Measurements from ENCODE around the gene FYN. TPM values are rescaled to one million over a fixed set of nuclear protein-coding genes. Genes with fewer than 3 reads are reported as not detected.

The FYN gene
- total RNA-seq, 2 experiments from 2014 or later: 236 to 244 TPM

- H3K36me3 Mint-ChIP-seq (ENCODE audit: low read depth): peaks cover 26% of the 10 kb centered on the region
- H3K27ac Mint-ChIP-seq: no peak overlapping the region
- H3K4me1 Mint-ChIP-seq (ENCODE audit: low read depth): peaks cover 30% of the 10 kb centered on the region
- H3K9me3 Mint-ChIP-seq: no peaks in the 10 kb centered on the region
- H3K27me3 Mint-ChIP-seq (ENCODE audit: low read depth): no peaks in the 10 kb centered on the region
- CTCF ChIA-PET: interaction anchor here (0.7 to 1.9 kb wide), 2 partner anchors 20 to 23 kb away, joined by 3 to 6 read pairs; no protein-coding TSS in a partner anchor
- intact Hi-C loops (cut with micrococcal nuclease): loop anchor here (1.0 to 10.0 kb wide), 8 partner anchors 8 to 692 kb away; partner anchors contain the start of gene REV3L
- peak overlapping the region; percentile 26 for H3K4me3 Mint-ChIP-seq
- DNase-seq: peak; percentile 61
These were observed 26.5 kb downstream of the FYN start for GRCh38 chr6:111846492-111847409.

GRCh38 chr6:111846066-111846465, 27.2 kb downstream of the FYN start:
- intact Hi-C loops (cut with micrococcal nuclease): loop anchor here (1.0 to 10.0 kb wide), 8 partner anchors 8 to 691 kb away; partner anchors contain the start of gene REV3L
- no peak overlapping the region for H3K4me3 Mint-ChIP-seq
- peaks cover 23% of the 10 kb centered on the region for H3K4me1 Mint-ChIP-seq (ENCODE audit: low read depth)
- H3K9me3 Mint-ChIP-seq: no peaks in the 10 kb centered on the region
- CTCF ChIA-PET: interaction anchor here (0.9 to 1.4 kb wide), 9 partner anchors 19 to 197 kb away, joined by 3 to 5 read pairs (median 3); no protein-coding TSS in a partner anchor
- DNase-seq: no peak
- H3K27ac Mint-ChIP-seq: no peak overlapping the region
- H3K36me3 Mint-ChIP-seq (ENCODE audit: low read depth): peaks cover 29% of the 10 kb centered on the region
- H3K27me3 Mint-ChIP-seq (ENCODE audit: low read depth): no peaks in the 10 kb centered on the region

GRCh38 chr6:111845441-111845871, 27.8 kb downstream of the FYN start:
- Mint-ChIP-seq H3K36me3 (ENCODE audit: low read depth) (peaks cover 32% of the 10 kb centered on the region), H3K9me3 (no peaks in the 10 kb centered on the region), H3K27ac (no peak overlapping the region), H3K4me3 (peak overlapping the region; percentile 2), H3K27me3 (ENCODE audit: low read depth) (no peaks in the 10 kb centered on the region), H3K4me1 (ENCODE audit: low read depth) (peaks cover 17% of the 10 kb centered on the region)
- intact Hi-C loops (cut with micrococcal nuclease): loop anchor here (10.0 kb wide), 2 partner anchors 361 to 691 kb away; partner anchors contain the start of gene REV3L
- CTCF ChIA-PET: interaction anchor here (0.9 to 2.5 kb wide), 12 partner anchors 9 to 198 kb away, joined by 3 to 8 read pairs (median 4); no protein-coding TSS in a partner anchor
- DNase-seq: no peak

- H3K27me3 Mint-ChIP-seq (ENCODE audit: low read depth): no peaks in the 10 kb centered on the region
- no peak for DNase-seq
- peaks cover 17% of the 10 kb centered on the region for H3K4me1 Mint-ChIP-seq (ENCODE audit: low read depth)
- no peaks in the 10 kb centered on the region for H3K9me3 Mint-ChIP-seq
- peaks cover 29% of the 10 kb centered on the region for H3K36me3 Mint-ChIP-seq (ENCODE audit: low read depth)
- H3K4me3 Mint-ChIP-seq: peak overlapping the region; percentile 36
- intact Hi-C loops (cut with micrococcal nuclease): loop anchor here (1.0 to 10.0 kb wide), 4 partner anchors 21 to 690 kb away; partner anchors contain the start of gene REV3L
- no peak overlapping the region for H3K27ac Mint-ChIP-seq
- CTCF ChIA-PET: interaction anchor here (0.8 to 2.5 kb wide), 16 partner anchors 9 to 198 kb away, joined by 3 to 8 read pairs (median 4); no protein-coding TSS in a partner anchor
These were observed 28.3 kb downstream of the FYN start for GRCh38 chr6:111844921-111845320.

GRCh38 chr6:111844376-111844775, 28.9 kb downstream of the FYN start:
- intact Hi-C loops (cut with micrococcal nuclease): loop anchor here (1.0 to 10.0 kb wide), 4 partner anchors 20 to 690 kb away; partner anchors contain the start of gene REV3L
- Mint-ChIP-seq H3K4me1 (ENCODE audit: low read depth) (peaks cover 17% of the 10 kb centered on the region), H3K36me3 (ENCODE audit: low read depth) (peaks cover 27% of the 10 kb centered on the region), H3K9me3 (no peaks in the 10 kb centered on the region), H3K4me3 (peak overlapping the region; percentile 36), H3K27ac (no peak overlapping the region), H3K27me3 (ENCODE audit: low read depth) (no peaks in the 10 kb centered on the region)
- CTCF ChIA-PET: interaction anchor here (0.8 to 2.5 kb wide), 18 partner anchors 9 to 199 kb away, joined by 3 to 11 read pairs (median 4); no protein-coding TSS in a partner anchor
- DNase-seq: no peak

GRCh38 chr6:111843347-111844147, 29.7 kb downstream of the FYN start:
- CTCF ChIA-PET: interaction anchor here (0.8 to 2.5 kb wide), 16 partner anchors 8 to 199 kb away, joined by 3 to 11 read pairs (median 4); no protein-coding TSS in a partner anchor
- Mint-ChIP-seq H3K36me3 (ENCODE audit: low read depth) (peaks cover 24% of the 10 kb centered on the region), H3K4me1 (ENCODE audit: low read depth) (peaks cover 19% of the 10 kb centered on the region), H3K27me3 (ENCODE audit: low read depth) (no peaks in the 10 kb centered on the region), H3K27ac (no peak overlapping the region), H3K4me3 (no peak overlapping the region), H3K9me3 (no peaks in the 10 kb centered on the region)
- peak; percentile 80 for DNase-seq
- intact Hi-C loops (cut with micrococcal nuclease): loop anchor here (1.0 to 10.0 kb wide), 4 partner anchors 19 to 689 kb away; partner anchors contain the start of gene REV3L

- Mint-ChIP-seq H3K27me3 (ENCODE audit: low read depth) (no peaks in the 10 kb centered on the region), H3K4me1 (ENCODE audit: low read depth) (peaks cover 26% of the 10 kb centered on the region), H3K4me3 (no peak overlapping the region), H3K9me3 (no peaks in the 10 kb centered on the region), H3K27ac (no peak overlapping the region), H3K36me3 (ENCODE audit: low read depth) (peaks cover 28% of the 10 kb centered on the region)
- CTCF ChIA-PET: interaction anchor here (1.8 to 2.1 kb wide), 2 partner anchors 16 to 83 kb away, joined by 6 to 11 read pairs; no protein-coding TSS in a partner anchor
- no peak for DNase-seq
- intact Hi-C loops (cut with micrococcal nuclease): loop anchor here (10.0 kb wide), 2 partner anchors 358 to 688 kb away; partner anchors contain the start of gene REV3L
These were observed 30.4 kb downstream of the FYN start for GRCh38 chr6:111842891-111843290.

GRCh38 chr6:111842271-111842822, 30.9 kb downstream of the FYN start:
- Mint-ChIP-seq H3K27ac (no peak overlapping the region), H3K4me3 (no peak overlapping the region), H3K4me1 (ENCODE audit: low read depth) (peaks cover 31% of the 10 kb centered on the region), H3K27me3 (ENCODE audit: low read depth) (no peaks in the 10 kb centered on the region), H3K36me3 (ENCODE audit: low read depth) (peaks cover 28% of the 10 kb centered on the region), H3K9me3 (no peaks in the 10 kb centered on the region)
- intact Hi-C loops (cut with micrococcal nuclease): loop anchor here (10.0 kb wide), 2 partner anchors 358 to 688 kb away; partner anchors contain the start of gene REV3L
- DNase-seq: no peak
- CTCF ChIA-PET: interaction anchor here (0.7 to 2.1 kb wide), 2 partner anchors 61 to 82 kb away, joined by 3 to 11 read pairs; no protein-coding TSS in a partner anchor

- no peaks in the 10 kb centered on the region for H3K27me3 Mint-ChIP-seq (ENCODE audit: low read depth)
- peaks cover 36% of the 10 kb centered on the region for H3K4me1 Mint-ChIP-seq (ENCODE audit: low read depth)
- DNase-seq: peak; percentile 70
- no peak overlapping the region for H3K27ac Mint-ChIP-seq
- H3K4me3 Mint-ChIP-seq: no peak overlapping the region
- intact Hi-C loops (cut with micrococcal nuclease): loop anchor here (10.0 kb wide), 2 partner anchors 357 to 687 kb away; partner anchors contain the start of gene REV3L
- CTCF ChIA-PET: interaction anchor here (0.7 kb wide), 1 partner anchor 60 kb away, joined by 3 read pairs; no protein-coding TSS in a partner anchor
- peaks cover 28% of the 10 kb centered on the region for H3K36me3 Mint-ChIP-seq (ENCODE audit: low read depth)
- H3K9me3 Mint-ChIP-seq: no peaks in the 10 kb centered on the region
These were observed 31.4 kb downstream of the FYN start for GRCh38 chr6:111841822-111842221.

GRCh38 chr6:111840803-111841202, 32.4 kb downstream of the FYN start:
- H3K36me3 Mint-ChIP-seq (ENCODE audit: low read depth): peaks cover 26% of the 10 kb centered on the region
- no peak overlapping the region for H3K4me3 Mint-ChIP-seq
- H3K27me3 Mint-ChIP-seq (ENCODE audit: low read depth): no peaks in the 10 kb centered on the region
- peak overlapping the region; percentile 5 for H3K27ac Mint-ChIP-seq
- intact Hi-C loops (cut with micrococcal nuclease): loop anchor here (10.0 kb wide), 2 partner anchors 356 to 686 kb away; partner anchors contain the start of gene REV3L
- H3K9me3 Mint-ChIP-seq: no peaks in the 10 kb centered on the region
- CTCF ChIA-PET: interaction anchor here (1.3 to 2.0 kb wide), 5 partner anchors 16 to 156 kb away, joined by 4 to 7 read pairs (median 4); no protein-coding TSS in a partner anchor
- H3K4me1 Mint-ChIP-seq (ENCODE audit: low read depth): peaks cover 45% of the 10 kb centered on the region
- no peak for DNase-seq
